ENCODE data around the gene ARHGEF7. TPM values are rescaled to one million over a fixed set of nuclear protein-coding genes. Genes with fewer than 3 reads are reported as not detected.

The ARHGEF7 gene
- total RNA-seq, 4 donors from 2014 or later, result 79.2 to 173 (median 114) TPM

DNA sequence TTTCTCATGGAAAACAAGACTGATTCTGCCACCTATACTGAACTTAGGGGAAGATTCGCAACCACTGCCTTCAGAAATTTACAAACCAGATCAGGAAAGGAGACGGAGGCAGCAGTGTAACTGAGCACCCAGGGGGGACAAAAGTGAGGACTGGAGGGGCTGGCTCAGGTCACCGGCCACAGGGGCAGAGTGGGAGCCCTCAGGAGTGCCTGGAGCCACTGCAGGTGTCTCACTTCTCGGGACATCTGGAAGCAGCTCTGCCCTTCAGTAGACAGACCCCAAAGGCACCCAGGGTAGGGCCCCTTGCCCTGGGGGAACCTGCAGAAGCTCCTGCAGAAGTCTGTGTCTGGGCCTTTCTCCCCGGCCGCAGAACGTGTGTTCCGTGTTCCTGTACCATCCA lies 5.8 kb downstream of the ARHGEF7 start:
- TF ChIP-seq, protein P1, sequence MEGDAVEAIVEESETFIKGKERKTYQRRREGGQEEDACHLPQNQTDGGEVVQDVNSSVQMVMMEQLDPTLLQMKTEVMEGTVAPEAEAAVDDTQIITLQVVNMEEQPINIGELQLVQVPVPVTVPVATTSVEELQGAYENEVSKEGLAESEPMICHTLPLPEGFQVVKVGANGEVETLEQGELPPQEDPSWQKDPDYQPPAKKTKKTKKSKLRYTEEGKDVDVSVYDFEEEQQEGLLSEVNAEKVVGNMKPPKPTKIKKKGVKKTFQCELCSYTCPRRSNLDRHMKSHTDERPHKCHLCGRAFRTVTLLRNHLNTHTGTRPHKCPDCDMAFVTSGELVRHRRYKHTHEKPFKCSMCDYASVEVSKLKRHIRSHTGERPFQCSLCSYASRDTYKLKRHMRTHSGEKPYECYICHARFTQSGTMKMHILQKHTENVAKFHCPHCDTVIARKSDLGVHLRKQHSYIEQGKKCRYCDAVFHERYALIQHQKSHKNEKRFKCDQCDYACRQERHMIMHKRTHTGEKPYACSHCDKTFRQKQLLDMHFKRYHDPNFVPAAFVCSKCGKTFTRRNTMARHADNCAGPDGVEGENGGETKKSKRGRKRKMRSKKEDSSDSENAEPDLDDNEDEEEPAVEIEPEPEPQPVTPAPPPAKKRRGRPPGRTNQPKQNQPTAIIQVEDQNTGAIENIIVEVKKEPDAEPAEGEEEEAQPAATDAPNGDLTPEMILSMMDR (IDR thresholded peaks at IDR 0.05; ENCODE audit: low read depth), result no peak

DNA sequence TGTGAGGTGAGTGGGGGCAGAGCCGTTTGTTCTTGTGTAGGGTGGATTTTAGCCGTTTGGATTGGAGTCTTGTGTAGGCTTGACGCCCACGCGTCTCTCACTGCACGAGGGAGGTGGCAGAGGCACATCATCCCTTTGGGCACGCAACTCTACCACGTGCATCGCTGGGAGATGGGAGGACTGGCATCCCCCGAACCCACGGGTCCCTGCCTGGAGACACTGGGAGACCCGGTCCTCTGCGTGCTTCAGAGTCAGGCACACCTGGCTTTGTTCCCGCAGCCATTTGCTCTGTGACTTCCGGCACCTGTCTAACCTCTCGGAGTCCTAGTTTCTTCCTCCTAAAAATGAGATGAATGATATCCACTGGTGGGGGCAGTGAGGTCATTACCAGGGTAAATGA lies 6.4 kb downstream of the ARHGEF7 start:
- TF ChIP-seq, protein P1 (IDR thresholded peaks at IDR 0.05; ENCODE audit: low read depth), result no peak

DNA sequence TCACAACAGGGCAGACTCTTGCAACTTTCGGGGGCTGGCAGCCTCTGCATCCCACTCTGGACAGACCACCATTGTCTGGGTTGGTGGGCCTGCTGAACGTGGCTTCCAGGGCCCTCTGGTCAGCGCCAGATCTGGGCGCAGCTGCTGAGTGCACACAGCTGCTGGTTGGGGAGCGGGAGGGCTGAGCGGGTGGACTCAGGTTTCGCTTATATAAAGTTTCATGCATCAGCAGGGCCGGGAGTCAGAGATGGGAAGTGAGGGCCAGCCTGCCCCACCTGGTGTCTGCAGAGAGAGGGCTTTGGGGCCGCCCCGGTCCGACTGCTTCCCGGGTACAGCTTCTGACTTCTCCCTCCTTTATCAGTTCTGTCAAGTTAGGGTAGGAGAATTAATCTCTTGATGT lies 6.9 kb downstream of the ARHGEF7 start:
- TF ChIP-seq, protein P1 (IDR thresholded peaks at IDR 0.05; ENCODE audit: low read depth), result no peak

DNA sequence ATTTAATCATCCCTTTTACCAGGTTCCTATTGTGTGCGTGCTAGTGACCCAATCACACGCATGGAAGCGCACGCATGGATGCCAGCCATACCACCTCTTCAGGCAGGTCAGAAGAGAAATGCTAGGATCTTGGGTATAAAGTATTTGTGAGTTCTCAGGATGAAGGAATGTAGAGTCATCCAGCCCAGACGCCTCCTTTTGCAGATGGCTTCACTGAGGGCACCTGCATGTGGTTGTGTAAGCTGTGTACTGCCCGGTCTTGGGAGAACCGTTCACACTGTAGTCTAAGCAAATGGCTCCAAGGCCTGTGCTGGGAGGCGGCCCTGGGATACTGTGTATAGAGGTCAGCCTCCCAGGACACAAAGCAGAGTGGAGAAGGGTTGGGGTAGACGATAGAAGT lies 7.5 kb downstream of the ARHGEF7 start:
- TF ChIP-seq, protein P1 (IDR thresholded peaks at IDR 0.05; ENCODE audit: low read depth), result no peak

DNA sequence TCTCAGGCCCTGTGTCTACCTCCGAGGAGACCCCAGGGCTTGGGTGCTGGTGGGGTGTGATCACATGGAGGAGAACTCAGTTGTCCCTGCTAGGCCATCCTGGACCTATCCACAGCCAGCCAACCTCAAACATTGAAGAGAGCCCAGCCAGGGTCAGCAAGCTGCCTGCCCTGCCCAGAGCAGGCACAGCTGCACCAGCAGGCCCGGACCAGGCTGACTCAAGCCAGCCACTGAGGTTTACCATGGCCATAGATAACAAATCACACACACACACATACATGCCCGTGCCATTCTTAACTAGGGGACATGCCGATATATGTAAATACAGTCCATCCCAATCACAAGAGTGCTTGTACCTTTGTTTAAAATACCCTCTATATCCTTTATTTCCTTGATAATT lies 8.1 kb downstream of the ARHGEF7 start:
- TF ChIP-seq, protein P1 (IDR thresholded peaks at IDR 0.05; ENCODE audit: low read depth), result no peak

DNA sequence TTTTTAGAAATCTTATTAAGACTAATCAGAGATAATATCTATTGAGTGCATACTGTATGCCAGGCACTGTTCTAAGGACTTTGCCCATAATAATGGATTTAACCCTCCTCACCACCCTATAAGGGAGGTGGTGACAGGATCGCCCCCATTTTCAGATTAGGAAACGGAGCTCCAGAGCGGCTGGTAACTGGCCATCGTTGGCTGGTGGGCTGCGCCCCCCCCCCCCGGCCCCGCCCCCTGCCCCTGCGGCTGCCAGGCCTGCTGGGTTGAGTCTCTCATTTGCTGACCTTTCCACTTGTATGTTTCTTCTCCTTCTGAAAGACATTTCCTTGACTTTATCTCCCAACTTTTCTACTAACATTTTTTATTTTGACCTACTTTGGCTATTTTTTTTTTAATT lies 8.5 kb downstream of the ARHGEF7 start:
- TF ChIP-seq, protein P1 (IDR thresholded peaks at IDR 0.05; ENCODE audit: low read depth), result no peak

DNA sequence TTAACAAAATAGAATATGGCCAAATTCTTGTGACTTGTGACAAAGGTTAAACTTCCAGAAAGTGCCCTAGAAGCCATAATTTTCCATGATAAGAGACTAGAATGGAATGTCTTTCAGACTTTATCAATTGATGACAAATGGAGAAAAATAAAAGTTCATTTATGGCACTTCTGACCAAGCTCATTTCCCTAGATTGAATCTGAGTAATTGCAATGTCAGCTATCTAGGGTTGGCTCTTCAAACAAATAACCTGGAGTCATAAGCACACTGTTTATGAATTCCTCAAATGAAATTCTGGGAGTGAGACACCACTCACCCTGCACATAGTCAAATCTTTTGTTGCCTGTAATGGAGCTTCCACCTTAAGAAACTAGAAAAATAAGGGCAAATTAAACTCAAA lies 11.4 kb downstream of the ARHGEF7 start:
- TF ChIP-seq, protein P1 (IDR thresholded peaks at IDR 0.05; ENCODE audit: low read depth), result no peak

Measured in subcutaneous adipose tissue (tissue), 4 donors.